ENCODE measurements around the gene DMPK. TPM values are rescaled to one million over a fixed set of nuclear protein-coding genes. Genes with fewer than 3 reads are reported as not detected.

DMPK gene
- total RNA-seq, 1 donor from 2014 or later, result 29.0 TPM

DNA sequence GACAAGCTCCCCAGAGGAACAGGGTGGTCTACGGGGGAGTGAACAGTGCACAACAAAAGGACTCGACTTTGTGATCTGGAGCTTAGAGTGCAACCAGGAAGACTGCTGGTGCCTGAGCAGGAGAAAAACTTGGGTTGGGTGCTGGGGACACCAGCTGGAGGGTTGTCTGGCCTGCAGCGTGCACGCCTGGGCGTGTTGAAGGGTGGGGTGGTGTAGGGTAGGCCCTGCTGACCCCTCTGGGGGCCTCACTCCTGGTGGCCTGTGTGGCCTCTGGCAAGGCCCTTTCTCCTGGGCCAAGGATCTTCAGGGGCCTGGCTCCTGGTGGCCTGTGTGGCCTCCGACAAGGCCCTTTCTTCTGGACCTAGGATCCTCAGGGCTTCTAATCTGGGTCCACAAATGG is 37.5 kb upstream of the DMPK start:
- peaks cover 0 to 18% of the 10 kb centered on the region in 2 donors for H3K36me3 ChIP-seq
- H3K9me3 ChIP-seq, result no peaks in the 10 kb centered on the region
- H3K27me3 ChIP-seq, result no peaks in the 10 kb centered on the region
- TF ChIP-seq, protein P1, sequence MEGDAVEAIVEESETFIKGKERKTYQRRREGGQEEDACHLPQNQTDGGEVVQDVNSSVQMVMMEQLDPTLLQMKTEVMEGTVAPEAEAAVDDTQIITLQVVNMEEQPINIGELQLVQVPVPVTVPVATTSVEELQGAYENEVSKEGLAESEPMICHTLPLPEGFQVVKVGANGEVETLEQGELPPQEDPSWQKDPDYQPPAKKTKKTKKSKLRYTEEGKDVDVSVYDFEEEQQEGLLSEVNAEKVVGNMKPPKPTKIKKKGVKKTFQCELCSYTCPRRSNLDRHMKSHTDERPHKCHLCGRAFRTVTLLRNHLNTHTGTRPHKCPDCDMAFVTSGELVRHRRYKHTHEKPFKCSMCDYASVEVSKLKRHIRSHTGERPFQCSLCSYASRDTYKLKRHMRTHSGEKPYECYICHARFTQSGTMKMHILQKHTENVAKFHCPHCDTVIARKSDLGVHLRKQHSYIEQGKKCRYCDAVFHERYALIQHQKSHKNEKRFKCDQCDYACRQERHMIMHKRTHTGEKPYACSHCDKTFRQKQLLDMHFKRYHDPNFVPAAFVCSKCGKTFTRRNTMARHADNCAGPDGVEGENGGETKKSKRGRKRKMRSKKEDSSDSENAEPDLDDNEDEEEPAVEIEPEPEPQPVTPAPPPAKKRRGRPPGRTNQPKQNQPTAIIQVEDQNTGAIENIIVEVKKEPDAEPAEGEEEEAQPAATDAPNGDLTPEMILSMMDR (IDR thresholded peaks at IDR 0.05), result no peak
- TF ChIP-seq POLR2A (IDR thresholded peaks at IDR 0.05), result no peak
- no peak for TF ChIP-seq POLR2AphosphoS5 (IDR thresholded peaks at IDR 0.05; ENCODE audit: insufficient read depth in 1 of 2, low read depth in 1 of 2)
- H3K4me3 ChIP-seq, result no peak overlapping the region
- no peak for DNase-seq (ENCODE audit: extremely low spot score in 2 of 2)
- intact Hi-C loops (cut with DNase I), result loop anchor here (10.0 kb wide), 2 partner anchors 65 to 195 kb away; partner anchors contain the start of gene IRF2BP1
- H3K4me1 ChIP-seq, result peaks cover 18% of the 10 kb centered on the region
- no peak overlapping the region for H3K27ac ChIP-seq

DNA sequence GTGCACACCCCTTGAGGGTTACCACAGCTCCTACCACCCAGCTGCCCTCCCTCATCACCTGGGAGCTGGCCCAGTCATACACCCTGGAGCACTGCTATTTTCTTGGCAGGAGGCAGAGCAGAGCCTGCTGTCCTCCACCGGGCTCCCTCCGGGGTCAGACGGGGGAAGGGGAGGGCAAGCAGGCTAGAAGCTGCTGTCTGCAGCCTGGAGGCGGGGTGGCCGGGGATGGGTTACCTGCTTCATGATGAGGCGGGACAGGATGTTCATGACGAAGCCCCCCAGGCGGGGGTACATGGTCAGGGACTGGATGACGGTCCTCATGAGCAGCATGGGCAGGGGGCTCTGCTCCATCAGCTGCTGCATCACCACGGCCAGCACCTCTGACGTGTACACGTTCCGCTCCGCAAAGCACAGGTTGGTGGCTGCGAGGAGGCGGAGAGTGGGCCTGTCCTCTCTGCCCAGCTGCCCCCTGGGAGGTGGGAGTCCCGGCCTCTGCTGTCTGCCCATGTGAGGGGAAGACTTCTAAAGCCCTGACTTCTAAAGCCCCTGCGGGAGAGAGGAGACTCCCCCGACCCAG is 35.5 kb upstream of the DMPK start:
- Histone ChIP-seq H3K27ac (no peak overlapping the region), H3K27me3 (no peaks in the 10 kb centered on the region), H3K4me1 (peaks cover 18% of the 10 kb centered on the region), H3K36me3 (peaks cover 0 to 13% of the 10 kb centered on the region in 2 donors), H3K4me3 (no peak overlapping the region), H3K9me3 (no peaks in the 10 kb centered on the region)
- intact Hi-C loops (cut with DNase I), result loop anchor here (10.0 kb wide), 2 partner anchors 67 to 197 kb away; partner anchors contain the start of gene IRF2BP1
- TF ChIP-seq, protein P1 (IDR thresholded peaks at IDR 0.05), result no peak
- TF ChIP-seq POLR2A (IDR thresholded peaks at IDR 0.05) (no peak), POLR2AphosphoS5 (IDR thresholded peaks at IDR 0.05; ENCODE audit: insufficient read depth in 1 of 2, low read depth in 1 of 2) (no peak)
- DNase-seq (ENCODE audit: extremely low spot score in 2 of 2), result peak in 1 of 2 donors; percentile 87

DNA sequence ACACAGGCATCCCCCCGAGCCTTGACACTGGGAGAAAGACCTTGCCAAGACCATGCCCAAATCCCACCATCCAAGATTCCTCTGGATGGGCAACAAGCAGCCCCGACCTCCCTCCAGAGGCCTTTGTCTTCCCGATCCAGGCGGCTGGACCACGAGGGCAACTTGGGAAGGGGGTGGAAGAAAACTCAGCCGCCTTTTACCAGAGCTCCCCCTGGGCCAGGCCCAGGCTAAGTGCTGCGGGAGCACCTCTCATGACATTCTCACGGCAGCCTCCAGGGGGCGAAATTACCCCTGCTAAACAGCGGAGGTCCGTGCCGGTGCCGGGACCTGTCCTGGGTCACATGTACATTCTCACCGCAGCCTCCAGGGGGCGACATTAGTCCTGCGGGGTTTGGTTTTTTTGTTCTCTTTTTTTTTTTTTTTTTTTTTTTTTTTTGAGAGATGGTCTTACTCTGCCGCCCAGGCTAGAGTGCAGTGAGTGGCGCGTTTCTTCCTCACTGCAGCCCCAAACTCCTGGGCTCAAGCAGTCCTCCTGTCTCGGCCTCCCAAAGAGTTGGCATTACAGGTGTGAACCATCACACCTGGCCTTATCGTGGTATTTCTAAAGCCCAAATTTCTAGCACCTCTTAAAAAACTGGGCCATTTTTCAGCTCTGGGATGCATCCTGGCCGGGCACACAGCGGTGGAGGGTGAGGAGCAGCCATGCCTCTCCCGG is 34.9 kb upstream of the DMPK start:
- Histone ChIP-seq H3K4me1 (peaks cover 18% of the 10 kb centered on the region), H3K9me3 (no peaks in the 10 kb centered on the region), H3K27ac (peak overlapping the region; percentile 60), H3K4me3 (no peak overlapping the region), H3K27me3 (no peaks in the 10 kb centered on the region), H3K36me3 (peaks cover 0 to 13% of the 10 kb centered on the region in 2 donors)
- TF ChIP-seq, protein P1 (IDR thresholded peaks at IDR 0.05), result peak; percentile 90 to 97 (median 94)
- TF ChIP-seq POLR2A (IDR thresholded peaks at IDR 0.05) (no peak), POLR2AphosphoS5 (IDR thresholded peaks at IDR 0.05; ENCODE audit: insufficient read depth in 1 of 2, low read depth in 1 of 2) (peak; percentile 26 to 84)
- DNase-seq (ENCODE audit: extremely low spot score in 2 of 2), result peak in 1 of 2 donors; percentile 78
- intact Hi-C loops (cut with DNase I), result loop anchor here (10.0 kb wide), 2 partner anchors 68 to 198 kb away; partner anchors contain the start of gene IRF2BP1

DNA sequence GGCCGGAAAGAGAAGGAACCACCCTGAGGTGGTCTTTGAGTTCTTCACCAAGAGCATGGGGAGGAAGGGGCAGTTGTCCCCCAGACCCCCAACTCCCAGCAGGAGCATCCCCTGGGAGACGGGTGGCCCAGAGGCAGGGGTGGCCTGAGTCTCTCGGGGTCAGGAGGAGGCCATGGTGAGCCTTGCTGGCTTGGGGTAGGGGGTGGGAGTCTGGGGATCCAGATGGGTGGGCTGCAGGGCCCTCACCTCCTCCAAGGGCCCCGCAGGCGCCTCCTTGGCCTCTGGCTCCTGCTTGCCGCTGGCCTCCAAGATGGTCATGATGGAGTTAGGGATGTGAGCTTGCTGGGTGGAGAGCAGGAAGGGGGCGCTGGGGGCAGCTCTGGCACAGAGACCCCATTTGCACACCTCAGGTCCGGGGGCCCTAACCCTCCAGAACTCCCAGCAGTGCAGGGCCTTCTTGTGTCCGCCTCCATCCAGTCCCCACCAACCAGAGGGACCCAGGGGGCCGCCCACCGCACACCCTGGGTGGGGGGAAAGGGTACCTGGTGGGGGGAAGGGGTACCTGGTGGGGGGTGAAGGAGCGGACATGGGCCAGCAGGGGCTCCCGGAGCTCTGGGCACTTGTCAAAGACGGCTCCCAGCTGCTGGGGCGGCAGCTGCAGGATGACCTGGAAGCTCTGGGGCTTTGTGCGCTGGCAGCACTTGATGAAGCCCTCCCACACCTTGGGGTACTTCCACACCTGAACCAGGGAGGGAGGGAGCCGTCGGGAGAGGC is 34.1 kb upstream of the DMPK start:
- H3K27ac ChIP-seq, result peak overlapping the region; percentile 60
- intact Hi-C loops (cut with DNase I), result loop anchor here (10.0 kb wide), 2 partner anchors 68 to 198 kb away; partner anchors contain the start of gene IRF2BP1
- peaks cover 18% of the 10 kb centered on the region for H3K4me1 ChIP-seq
- H3K9me3 ChIP-seq, result no peaks in the 10 kb centered on the region
- H3K4me3 ChIP-seq, result peak overlapping the region; percentile 43 to 49
- no peaks in the 10 kb centered on the region for H3K27me3 ChIP-seq
- peak in 1 of 2 donors; percentile 88 for DNase-seq (ENCODE audit: extremely low spot score in 2 of 2)
- H3K36me3 ChIP-seq, result peaks cover 0 to 12% of the 10 kb centered on the region in 2 donors
- TF ChIP-seq, protein P1 (IDR thresholded peaks at IDR 0.05), result no peak
- TF ChIP-seq POLR2AphosphoS5 (IDR thresholded peaks at IDR 0.05; ENCODE audit: insufficient read depth in 1 of 2, low read depth in 1 of 2), result no peak
- no peak for TF ChIP-seq POLR2A (IDR thresholded peaks at IDR 0.05)
